SH-SY5Y (cell line): Measurements from ENCODE around the gene KANK4.
A peak's percentile ranks its signal among the peaks of the same experiment; 100 is the strongest.

Source experiments
- GATA2 ChIP-seq: IDR thresholded peaks from 2 replicates; pipeline ENCODE4 v1.6.1; 2011; ENCODE audit warnings: mild to moderate bottlenecking, low read depth, low read length
- GATA3 ChIP-seq: IDR thresholded peaks from 2 replicates; pipeline ENCODE4 v1.6.1; 2011; ENCODE audit warnings: low read depth, mild to moderate bottlenecking, low read length, moderate library complexity

KANK4 gene

GRCh38 chr1:62318756-62319544, at the start of gene KANK4:
KANK4 (minus strand) TSS chr1:62319434; CDS start chr1:62281564, 37,870 bp downstream.
- TF ChIP-seq GATA2, result no peak

GRCh38 chr1:62368989-62369388, 49.8 kb upstream of the KANK4 start:
- TF ChIP-seq GATA3 (no peak), GATA2 (peak; percentile 25; the same call in 1 of the 2 replicates)

GRCh38 chr1:62367005-62367557, 47.8 kb upstream of the KANK4 start:
- no peak for TF ChIP-seq GATA3
- no peak for TF ChIP-seq GATA2

DNA sequence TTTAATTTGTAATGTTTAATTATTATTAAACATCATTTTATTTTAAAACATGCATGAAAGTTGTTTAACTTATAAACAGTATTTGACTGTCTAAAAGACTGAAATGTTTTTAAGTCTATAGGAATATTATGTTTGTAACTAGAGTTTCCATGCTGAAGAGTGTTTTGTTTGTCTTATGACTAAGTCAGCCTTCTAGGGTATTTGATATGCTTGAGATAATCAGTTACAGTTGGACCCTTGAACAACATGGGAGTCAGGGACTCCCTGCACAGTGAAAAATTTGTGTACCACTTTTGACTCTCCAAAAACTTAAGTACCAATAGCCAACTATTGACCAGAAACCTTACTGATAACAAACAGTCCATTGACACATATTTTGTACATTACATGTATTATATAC, 45.5 kb upstream of the KANK4 start:
- TF ChIP-seq GATA2 (no peak), GATA3 (no peak)

GRCh38 chr1:62362926-62363325, 43.7 kb upstream of the KANK4 start:
- no peak for TF ChIP-seq GATA3
- TF ChIP-seq GATA2, result no peak

GRCh38 chr1:62362061-62362917, 43.1 kb upstream of the KANK4 start:
- no peak for TF ChIP-seq GATA2
- no peak for TF ChIP-seq GATA3

DNA sequence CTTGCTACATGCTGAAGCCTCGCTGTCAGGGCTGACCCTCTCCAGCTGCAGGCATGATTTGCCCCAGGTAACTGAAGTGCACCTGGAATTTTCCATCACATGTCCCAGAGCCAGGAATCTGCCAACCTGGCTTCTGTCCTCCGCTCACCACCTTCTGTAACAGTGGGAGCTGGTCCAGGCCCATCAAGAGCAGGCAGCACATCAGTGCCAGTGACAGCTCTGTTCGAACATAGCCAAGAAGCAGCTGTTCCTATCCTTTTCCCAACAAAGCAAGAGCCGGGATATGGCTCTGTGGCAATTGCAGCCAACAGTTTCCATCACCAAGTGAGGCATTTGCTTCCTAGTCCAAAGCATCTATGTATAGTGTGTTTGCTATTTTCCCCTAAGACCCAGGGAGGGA, 42.2 kb upstream of the KANK4 start:
- TF ChIP-seq GATA2, result no peak
- no peak for TF ChIP-seq GATA3

DNA sequence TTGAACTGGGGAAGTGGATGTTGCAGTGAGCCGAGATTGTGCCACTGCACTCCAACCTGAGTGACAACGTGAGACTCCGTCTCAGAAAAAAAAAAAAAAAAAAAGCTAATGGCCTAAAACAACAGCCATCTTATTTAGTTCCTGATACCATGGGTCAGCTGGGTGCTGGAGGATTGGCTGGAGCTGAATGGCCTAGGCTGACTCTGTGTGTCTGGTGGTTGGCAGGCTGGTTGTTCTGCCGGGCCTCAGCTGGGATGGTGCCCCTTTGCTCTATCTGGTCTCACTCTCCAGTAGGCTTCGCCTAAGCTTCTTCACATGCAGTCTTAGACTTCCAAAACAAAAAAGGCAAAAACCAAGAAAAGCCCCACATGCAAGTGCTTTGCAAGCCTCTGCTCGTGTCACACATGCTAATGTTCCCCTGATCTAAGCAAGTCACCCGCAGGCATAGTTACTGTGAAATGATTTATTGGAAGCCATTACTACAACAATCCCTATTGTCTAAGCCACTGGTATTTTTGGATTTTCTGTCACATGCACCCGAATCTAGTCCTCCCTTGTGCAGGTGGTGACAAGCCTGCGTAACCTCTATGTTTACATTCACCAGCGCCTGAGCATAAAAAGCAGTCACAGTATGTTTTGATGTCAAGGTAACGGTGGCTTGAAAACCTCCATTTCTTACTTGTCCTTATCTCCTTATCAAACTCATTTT, 39.6 kb upstream of the KANK4 start:
- no peak for TF ChIP-seq GATA3
- no peak for TF ChIP-seq GATA2

GRCh38 chr1:62357916-62358315, 38.7 kb upstream of the KANK4 start:
- TF ChIP-seq GATA2 (no peak), GATA3 (no peak)

DNA sequence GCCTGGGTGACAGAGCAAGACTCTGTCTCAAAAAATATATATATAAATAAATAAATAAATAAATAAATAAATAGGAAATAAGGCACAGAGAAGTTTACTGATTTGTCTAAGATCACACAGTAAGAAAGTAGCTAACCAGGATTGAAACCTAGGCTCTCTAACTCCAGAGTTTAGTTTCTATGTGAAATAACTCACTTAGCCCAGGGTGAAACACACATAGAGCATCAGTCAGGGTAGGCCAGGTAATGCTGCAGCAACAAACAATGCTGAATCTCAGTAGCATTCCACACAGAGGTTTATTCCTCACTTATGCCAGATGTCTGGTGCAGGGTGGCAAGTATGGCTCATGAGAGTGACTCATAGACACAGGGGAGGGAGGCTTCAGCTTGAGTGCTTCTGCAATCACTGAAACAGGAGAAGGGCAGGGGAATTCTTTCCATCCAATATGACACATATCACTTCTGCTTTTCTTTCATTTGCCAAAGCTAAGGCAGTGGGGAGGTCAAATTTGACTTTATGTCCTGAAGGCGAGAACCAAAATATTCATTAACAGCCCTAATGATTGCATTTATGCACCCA, 37.1 kb upstream of the KANK4 start:
- no peak for TF ChIP-seq GATA3
- TF ChIP-seq GATA2, result no peak

- TF ChIP-seq GATA2, result peak; percentile 62
- TF ChIP-seq GATA3, result no peak
Measured at GRCh38 chr1:62355095-62355494, 35.9 kb upstream of the KANK4 start.

DNA sequence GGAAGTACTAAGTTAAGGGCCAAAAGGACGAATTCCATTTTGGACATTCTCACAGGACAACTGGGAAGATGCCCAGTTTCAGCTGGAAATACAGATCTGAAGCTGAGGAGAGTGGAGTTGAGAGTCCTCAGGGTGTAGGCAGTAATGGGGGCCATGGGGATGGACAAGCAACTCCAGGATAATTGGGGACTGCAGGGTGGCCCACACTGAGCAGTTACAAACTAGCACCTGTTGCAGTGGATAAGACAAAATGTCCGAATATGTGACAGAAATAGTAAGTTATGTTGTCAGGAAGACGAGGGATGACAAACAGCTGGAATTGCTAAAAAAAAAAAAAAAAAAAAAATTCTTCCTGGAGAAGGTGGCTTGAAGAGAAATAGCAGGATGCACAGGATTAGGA, 34.6 kb upstream of the KANK4 start:
- no peak for TF ChIP-seq GATA3
- TF ChIP-seq GATA2, result no peak

DNA sequence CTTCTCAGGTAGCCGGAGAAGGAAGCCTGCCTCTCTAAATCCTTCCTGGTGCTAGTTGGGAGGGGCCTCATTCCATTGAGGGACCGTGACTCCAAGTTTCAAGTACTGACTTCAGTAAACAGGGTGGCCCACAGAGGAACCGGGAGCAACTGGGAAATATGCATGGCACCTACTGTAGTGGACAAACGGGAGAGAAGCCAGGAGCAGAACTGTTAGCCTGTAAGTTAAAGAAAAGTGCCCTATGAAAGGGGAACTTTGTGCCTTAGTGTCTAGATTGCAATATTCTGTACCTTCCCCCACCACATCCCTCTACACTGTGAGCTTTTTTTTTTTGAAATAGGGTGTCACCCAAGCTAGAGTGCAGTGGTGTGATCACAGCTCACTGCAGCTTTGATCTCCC, 33.2 kb upstream of the KANK4 start:
- TF ChIP-seq GATA3 (no peak), GATA2 (no peak)

DNA sequence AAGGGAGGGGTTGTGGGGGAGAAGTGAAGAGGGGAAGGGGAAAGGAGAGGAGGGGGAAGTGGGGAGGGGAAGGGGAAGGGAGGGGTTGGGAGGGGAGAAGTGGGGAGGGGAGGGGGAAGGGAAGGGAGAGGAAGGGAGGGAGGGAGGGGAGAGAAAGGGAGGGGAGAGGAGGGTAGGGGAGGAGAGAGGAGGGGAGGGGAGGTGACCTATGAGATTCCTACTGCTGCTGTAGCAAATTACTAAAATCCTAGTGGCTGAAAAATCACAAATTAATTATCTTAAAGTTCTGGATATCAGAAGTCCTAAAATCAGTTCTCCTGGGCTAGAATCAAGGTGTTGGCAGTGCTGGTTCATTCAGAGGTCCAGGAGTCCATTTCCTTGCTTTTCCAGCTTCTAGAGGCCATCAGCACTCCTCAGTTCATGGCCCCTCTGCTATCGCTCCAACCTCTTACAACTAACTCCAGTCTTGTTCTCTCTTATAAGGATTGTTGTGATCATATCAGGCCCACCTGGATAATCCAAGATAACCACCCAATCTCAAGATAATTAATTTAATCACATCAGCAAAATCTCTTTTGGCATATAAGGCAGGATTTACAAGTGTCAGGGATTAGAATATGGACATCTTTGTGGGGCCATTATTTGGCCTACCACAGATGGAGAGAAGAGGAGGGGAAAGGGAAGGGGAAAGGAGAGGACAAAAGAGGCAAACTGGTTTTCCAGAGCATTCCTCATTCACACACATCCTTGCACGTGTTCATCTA, 30.4 kb upstream of the KANK4 start:
- TF ChIP-seq GATA3, result no peak
- TF ChIP-seq GATA2, result no peak
